Endometrial microvascular endothelial cells (primary cell): Measurements from ENCODE around the gene IL11RA. TPM values are rescaled to one million over a fixed set of nuclear protein-coding genes. Genes with fewer than 3 reads are reported as not detected.

Source experiments
- in situ Hi-C: cut with HindIII; loops from 2 replicates; pipeline ENCODE4 v1.10.0; 2017; ENCODE audit warnings: low sequenced_read_pairs, low pct_unique_long_range_greater_than_20kb; ENCODE audit errors: inconsistent ontology term
- total RNA-seq: library from RNA; depleted of rRNA; stranded (reverse); fragments of >200 nt; gene quantifications from one replicate; pipeline ENCODE4 v1.2.3, GENCODE V29; 2015; ENCODE audit errors: inconsistent ontology term

IL11RA gene
- total RNA-seq, 1 donor from 2014 or later = 5.8 TPM

- in situ Hi-C loops = no loop called here
These were observed 55.1 kb downstream of the IL11RA start for GRCh38 chr9:34707130-34707529.

GRCh38 chr9:34709196-34709978, 57.4 kb downstream of the IL11RA start:
- in situ Hi-C loops = no loop called here

- in situ Hi-C loops = no loop called here
These were observed 58.0 kb downstream of the IL11RA start, which contains the start of gene CCL21 for GRCh38 chr9:34710023-34710422. Gene CCL21, minus strand, starts transcription at chr9:34710136. Its CDS starts 70 bp downstream, at chr9:34710066.

Other genes with a start within 250 kb of the IL11RA start
- 22.7 TPM for gene FAM219A, start 193.6 kb upstream of the IL11RA start, total RNA-seq
- not detected for gene DNAI1, start 193.4 kb upstream of the IL11RA start, total RNA-seq
- 0.09 TPM for gene ENHO, start 129.2 kb upstream of the IL11RA start, total RNA-seq
- not detected for gene CNTFR, start 62.5 kb upstream of the IL11RA start, total RNA-seq
- 39.7 TPM for gene RPP25L, start 40.1 kb upstream of the IL11RA start, total RNA-seq
- 101 TPM for gene DCTN3, start 31.7 kb upstream of the IL11RA start, total RNA-seq
- gene ARID3C, start 23.1 kb upstream of the IL11RA start, total RNA-seq = 0.09 TPM
- 163 TPM for gene SIGMAR1, start 14.4 kb upstream of the IL11RA start, total RNA-seq
- 20.5 TPM for gene GALT, start 5.5 kb upstream of the IL11RA start, total RNA-seq
- not detected for gene CCL27, start 10.5 kb downstream of the IL11RA start, total RNA-seq
- not detected for gene CCL19, start 39.1 kb downstream of the IL11RA start, total RNA-seq
- not detected for gene CCL21, start 58.0 kb downstream of the IL11RA start, total RNA-seq